GM18873 (cell line): ENCODE results near the gene ROCK2.
"Not testable (repeated sequence)": the region's sequence is repeated elsewhere in the genome, so short reads cannot be mapped to it uniquely, and the experiment has no call there.

Source experiments
- ATAC-seq: cut with Tn5 transposase; IDR thresholded peaks from one replicate; pipeline ENCODE4 v1.9.1; 2021; ENCODE audit warnings: mild to moderate bottlenecking, moderate library complexity, moderate number of reproducible peaks; ENCODE audit not compliant: unreplicated experiment, low FRiP score

Gene ROCK2

GRCh38 chr2:11343368-11343649 is 1.1 kb downstream of the ROCK2 start:
- peak; percentile 35 for ATAC-seq

GRCh38 chr2:11342551-11343367 is 1.7 kb downstream of the ROCK2 start:
- ATAC-seq, result no peak

- ATAC-seq, result no peak
Observed at GRCh38 chr2:11340717-11341116, 3.7 kb downstream of the ROCK2 start.

- ATAC-seq, result no peak
Observed at GRCh38 chr2:11339508-11340083, 4.8 kb downstream of the ROCK2 start.

GRCh38 chr2:11338580-11338979 is 5.9 kb downstream of the ROCK2 start:
- ATAC-seq, result no peak

- no peak for ATAC-seq
Observed at GRCh38 chr2:11337909-11338308, 6.5 kb downstream of the ROCK2 start.

- ATAC-seq, result no peak
Observed at GRCh38 chr2:11336189-11336588, 8.2 kb downstream of the ROCK2 start.

- no peak for ATAC-seq
Observed at GRCh38 chr2:11333427-11334183, 10.8 kb downstream of the ROCK2 start.

GRCh38 chr2:11332596-11332995 is 11.8 kb downstream of the ROCK2 start:
- ATAC-seq, result no peak

- no peak for ATAC-seq
Observed at GRCh38 chr2:11330457-11331142, 13.8 kb downstream of the ROCK2 start.

GRCh38 chr2:11329776-11330175 is 14.7 kb downstream of the ROCK2 start:
- no peak for ATAC-seq

GRCh38 chr2:11328522-11328921 is 15.9 kb downstream of the ROCK2 start:
- not testable (repeated sequence) for ATAC-seq

GRCh38 chr2:11327871-11328270 is 16.6 kb downstream of the ROCK2 start:
- no peak for ATAC-seq

GRCh38 chr2:11326677-11327211 is 17.7 kb downstream of the ROCK2 start:
- ATAC-seq, result no peak

- no peak for ATAC-seq
Observed at GRCh38 chr2:11325961-11326676, 18.3 kb downstream of the ROCK2 start.

GRCh38 chr2:11321847-11322246 is 22.6 kb downstream of the ROCK2 start:
- no peak for ATAC-seq

GRCh38 chr2:11320698-11321492 is 23.5 kb downstream of the ROCK2 start:
- ATAC-seq, result no peak

GRCh38 chr2:11319939-11320338 is 24.5 kb downstream of the ROCK2 start:
- no peak for ATAC-seq

- ATAC-seq, result no peak
Observed at GRCh38 chr2:11315074-11315705, 29.2 kb downstream of the ROCK2 start.
